Dermis blood vessel endothelial cell (primary cell): ENCODE data around the gene LRRC52. TPM values are rescaled to one million over a fixed set of nuclear protein-coding genes. Genes with fewer than 3 reads are reported as not detected.

Source experiments
- DNase-seq: peaks from one replicate; pipeline ENCODE4 v3.0.0; 2010
- total RNA-seq: library from RNA; depleted of rRNA; stranded (reverse); fragments of >200 nt; gene quantifications from 2 replicates; pipeline ENCODE4 v1.2.3, GENCODE V29; 2014

Gene LRRC52, protein sequence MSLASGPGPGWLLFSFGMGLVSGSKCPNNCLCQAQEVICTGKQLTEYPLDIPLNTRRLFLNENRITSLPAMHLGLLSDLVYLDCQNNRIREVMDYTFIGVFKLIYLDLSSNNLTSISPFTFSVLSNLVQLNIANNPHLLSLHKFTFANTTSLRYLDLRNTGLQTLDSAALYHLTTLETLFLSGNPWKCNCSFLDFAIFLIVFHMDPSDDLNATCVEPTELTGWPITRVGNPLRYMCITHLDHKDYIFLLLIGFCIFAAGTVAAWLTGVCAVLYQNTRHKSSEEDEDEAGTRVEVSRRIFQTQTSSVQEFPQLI
- total RNA-seq: not detected in 2 replicates

DNA sequence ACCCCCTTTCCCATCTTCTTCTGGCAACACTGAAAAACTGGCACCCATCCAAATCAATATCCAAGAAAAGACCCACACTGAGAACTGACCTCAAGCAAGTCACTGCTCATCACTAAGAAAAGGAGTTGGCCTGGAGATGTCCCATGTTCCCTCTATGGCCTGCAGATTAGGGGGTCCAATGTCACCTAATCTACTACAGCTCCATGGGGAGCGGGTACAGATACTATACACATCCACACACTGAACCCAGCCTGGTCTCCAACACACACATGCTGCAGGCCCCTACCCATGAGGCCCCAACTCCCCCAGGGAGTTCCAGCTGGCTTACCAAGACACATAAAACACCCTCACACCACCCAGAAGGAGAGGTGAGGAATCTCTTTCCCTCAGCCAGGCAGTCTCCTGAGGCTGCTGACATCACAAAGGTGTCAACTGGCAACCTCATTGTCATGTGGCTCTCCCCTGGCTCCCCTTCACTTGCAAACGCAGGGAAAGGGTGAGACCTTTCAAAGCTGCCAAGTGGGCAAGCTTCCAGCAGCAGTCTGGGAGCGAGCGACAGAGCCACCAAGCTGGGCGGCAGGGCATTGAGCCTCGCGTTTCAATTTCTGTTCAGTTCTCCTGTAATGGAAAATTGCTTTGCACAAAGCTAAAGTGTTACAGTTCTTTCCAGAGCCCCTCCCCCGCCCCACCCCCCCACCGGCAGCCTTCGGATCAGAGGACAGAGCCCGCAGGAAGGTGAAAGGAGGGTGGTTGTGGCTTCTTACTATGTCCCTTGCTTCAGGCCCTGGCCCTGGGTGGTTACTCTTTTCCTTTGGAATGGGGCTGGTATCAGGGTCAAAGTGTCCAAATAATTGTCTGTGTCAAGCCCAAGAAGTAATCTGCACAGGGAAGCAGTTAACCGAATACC lies at the start of gene LRRC52:
Gene LRRC52 (plus strand): TSS at position 469 of the 907 bp plus-strand sequence. CDS start 297 bp downstream, at position 766.
- no peak for DNase-seq

GRCh38 chr1:165494949-165495857 lies 48.6 kb upstream of the LRRC52 start:
- no peak for DNase-seq

- DNase-seq: no peak
These were observed 48.0 kb upstream of the LRRC52 start for GRCh38 chr1:165495858-165496205.

DNA sequence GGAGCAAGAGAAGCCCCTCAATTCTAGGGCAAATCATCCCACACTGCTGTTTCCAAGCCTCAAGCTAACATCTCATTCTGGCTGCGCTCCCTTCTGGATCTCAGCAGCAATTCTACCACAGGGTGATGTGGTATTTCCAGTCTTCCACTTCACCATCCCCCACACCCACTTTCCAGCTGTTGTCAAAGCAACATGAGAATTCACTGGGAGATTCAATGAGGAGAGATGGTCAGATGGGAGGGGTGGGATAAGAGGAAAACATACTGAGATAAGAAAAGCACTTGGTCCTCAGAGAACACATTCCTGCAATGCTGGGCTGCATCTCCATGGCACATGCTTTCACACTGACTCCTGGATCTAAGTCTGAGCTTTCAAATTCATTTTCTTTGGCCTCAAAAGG lies 47.3 kb upstream of the LRRC52 start:
- no peak for DNase-seq

GRCh38 chr1:165497069-165498013 lies 46.5 kb upstream of the LRRC52 start:
- no peak for DNase-seq

DNA sequence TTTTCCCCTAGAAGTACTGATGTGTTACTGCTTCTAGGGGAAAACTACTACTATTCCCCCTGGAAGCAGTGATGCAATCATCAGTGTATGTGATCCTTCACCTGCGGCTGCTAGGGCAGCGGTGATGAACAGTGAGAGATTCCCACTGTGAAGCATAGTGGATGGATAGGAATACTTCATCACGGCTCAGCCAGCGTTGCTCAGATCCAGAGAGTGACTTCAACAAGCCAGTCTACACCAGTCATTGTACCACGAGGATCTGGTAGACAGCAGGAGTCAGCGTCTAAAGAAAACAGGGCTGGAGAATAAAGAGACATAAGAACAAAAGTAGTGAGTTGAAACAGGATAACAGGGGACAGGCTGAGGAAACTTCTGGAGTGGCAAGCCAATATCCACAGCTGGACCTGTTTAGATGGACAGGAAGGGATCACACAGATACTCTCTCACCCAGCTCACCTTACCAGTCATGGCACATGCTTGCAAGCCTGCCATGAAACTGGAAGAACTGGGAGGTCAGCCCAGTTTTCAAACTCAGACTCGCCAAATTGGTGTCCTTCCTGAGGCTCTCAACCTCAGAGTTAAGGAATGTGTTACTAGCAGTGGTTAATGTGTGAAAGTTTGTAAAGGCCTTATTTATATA lies 42.4 kb upstream of the LRRC52 start:
- no peak for DNase-seq

- DNase-seq: no peak
These were observed 41.8 kb upstream of the LRRC52 start for GRCh38 chr1:165501970-165502348.

GRCh38 chr1:165507570-165507969 lies 36.2 kb upstream of the LRRC52 start:
- no peak for DNase-seq

DNA sequence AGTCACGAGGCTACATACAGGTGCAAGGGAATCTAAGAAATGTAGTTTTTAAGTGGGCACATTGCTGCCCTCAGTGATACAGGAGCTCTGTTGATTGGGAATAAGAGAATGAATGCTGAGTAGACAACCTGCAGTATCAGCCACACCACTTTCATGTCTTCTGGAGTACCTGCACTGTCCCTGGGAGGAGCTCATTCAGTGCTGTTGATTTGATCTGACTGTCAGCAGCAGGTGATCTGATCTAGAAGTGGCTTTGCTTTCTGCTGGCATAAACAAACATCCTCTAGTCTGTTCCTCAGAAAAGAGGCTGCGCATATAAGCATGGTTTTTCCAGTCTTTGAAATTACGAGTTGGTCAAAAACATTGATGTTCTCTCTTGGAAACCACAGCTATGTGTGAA lies 35.5 kb upstream of the LRRC52 start:
- no peak for DNase-seq

DNA sequence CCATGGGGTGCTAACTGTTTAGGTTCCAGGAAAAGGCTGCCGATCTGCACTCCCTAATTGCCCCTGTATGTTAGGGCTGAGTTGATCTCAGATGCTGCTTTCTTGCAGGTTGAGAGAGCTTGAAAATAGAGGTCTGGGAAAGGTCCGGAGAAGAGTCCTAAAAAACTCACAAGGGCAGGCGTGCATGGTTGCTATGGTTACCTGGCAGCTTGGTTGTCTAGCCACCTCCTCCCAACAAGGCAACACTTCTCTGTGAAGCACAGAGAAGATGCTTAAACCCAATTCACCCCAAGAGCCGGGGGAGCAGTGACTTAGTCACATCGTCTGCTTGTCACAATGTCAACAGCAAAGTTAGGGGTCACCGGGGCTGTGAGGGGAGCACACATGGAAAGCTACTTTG lies 31.0 kb upstream of the LRRC52 start:
- DNase-seq: no peak

- no peak for DNase-seq
These were observed 27.3 kb upstream of the LRRC52 start for GRCh38 chr1:165516469-165516868.

DNA sequence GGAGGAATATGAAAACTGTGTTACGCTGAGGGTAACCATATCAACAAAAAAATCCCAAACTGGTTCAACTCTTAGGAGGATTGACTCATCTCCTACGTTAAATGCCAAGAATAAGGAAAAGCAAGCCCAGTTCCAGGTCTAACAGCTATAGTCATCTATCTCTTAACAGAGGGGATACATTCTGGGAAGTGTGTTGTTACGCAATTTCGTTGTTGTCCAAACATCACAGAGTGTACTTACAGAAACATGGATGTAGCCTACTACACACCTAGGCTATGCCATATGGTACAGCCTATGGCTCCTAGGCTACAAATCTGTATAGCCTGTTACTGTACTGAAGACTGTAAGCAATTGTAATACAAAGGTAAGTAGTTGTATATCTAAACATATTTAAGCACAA lies 23.2 kb upstream of the LRRC52 start:
- DNase-seq: no peak

- DNase-seq: no peak
These were observed 19.0 kb upstream of the LRRC52 start for GRCh38 chr1:165524639-165525285.

DNA sequence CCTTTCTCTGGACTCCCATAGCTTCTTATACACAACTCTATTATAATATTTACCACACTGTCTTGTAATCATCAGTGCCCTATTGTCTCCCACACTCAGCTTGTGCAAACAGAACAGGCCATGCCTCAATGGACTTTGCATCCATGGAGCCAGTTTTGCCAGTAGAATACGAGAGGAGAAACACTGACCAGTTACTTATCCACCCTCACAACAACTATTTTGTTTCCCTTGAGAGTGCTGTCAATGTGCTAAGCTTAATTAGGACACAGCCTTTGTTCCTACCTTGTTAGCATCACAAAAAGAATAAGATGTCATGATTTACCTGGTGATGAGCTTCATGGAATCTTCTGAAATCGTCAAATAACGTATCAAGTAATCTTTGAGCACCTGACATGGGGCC lies 18.1 kb upstream of the LRRC52 start:
- DNase-seq: no peak

- no peak for DNase-seq
These were observed 16.4 kb upstream of the LRRC52 start for GRCh38 chr1:165527251-165528007.

GRCh38 chr1:165531021-165531420 lies 12.8 kb upstream of the LRRC52 start:
- no peak for DNase-seq

DNA sequence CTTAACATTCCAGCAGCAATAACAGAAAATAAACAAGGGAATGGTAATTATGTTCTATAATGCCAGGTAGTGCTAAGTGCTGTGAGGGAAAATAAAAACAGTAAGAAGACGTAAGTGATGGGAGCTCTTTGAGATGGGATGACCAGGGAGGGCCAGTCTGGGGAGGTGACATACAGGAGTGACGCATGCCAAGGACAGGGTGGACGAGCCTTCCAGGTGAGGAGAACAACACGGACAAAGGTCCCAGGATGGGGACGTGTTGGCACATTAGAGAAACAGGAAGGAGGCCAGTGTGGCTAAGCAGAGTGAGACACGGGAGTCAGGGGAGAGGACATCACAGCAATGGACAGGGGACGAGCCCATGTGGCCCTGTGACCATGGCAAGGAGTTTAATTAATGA lies 11.7 kb upstream of the LRRC52 start:
- DNase-seq: no peak

GRCh38 chr1:165533254-165533653 lies 10.5 kb upstream of the LRRC52 start:
- no peak for DNase-seq

DNA sequence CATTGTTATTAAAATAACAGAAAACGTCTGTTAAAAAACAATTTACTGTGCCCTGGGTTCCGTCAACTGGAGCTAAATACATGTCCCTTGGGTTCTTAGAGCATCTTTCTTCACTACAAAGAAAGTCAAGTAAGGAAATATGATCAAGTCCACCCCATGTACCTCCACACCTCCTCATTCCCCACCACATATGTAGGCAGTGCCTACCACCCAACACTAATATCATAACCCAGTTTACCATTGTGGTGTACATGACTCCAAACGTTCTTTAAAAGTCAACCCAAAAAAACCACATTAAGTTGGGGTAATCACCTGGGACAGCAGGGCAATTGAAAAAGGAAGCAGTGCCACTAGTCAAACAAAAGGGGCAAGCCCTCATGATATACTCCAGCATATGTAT lies 7.8 kb upstream of the LRRC52 start:
- no peak for DNase-seq
